Measurements from ENCODE around the gene GLTPD2.

The GLTPD2 gene

DNA sequence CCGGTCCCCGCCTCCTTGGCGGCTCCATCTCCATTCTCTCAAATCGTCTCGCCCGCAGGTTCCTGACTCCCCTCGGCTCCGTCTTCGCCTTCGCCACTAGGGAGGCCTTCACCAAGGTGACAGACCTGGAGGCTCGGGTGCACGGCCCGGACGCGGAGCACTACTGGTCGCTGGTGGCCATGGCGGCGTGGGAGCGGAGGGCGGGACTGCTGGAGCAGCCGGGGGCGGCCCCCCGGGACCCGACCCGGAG is 862 bp downstream of the GLTPD2 start:
- peak; percentile 75 for TF ChIP-seq YY1 (IDR thresholded peaks at IDR 0.05; ENCODE audit: low read depth)
- TF ChIP-seq ZBTB7A (IDR thresholded peaks at IDR 0.05; ENCODE audit: low read depth) = no peak
- 0 out of 2 replicates have a peak, but pooled peaks have one; percentile 15 for TF ChIP-seq TCF12 (IDR thresholded peaks at IDR 0.05; ENCODE audit: low read depth)

- TF ChIP-seq CREB1 (IDR thresholded peaks at IDR 0.05; ENCODE audit: low read depth) = peak; percentile 65
- no peak for TF ChIP-seq CEBPB (IDR thresholded peaks at IDR 0.05)
- TF ChIP-seq, protein P1, sequence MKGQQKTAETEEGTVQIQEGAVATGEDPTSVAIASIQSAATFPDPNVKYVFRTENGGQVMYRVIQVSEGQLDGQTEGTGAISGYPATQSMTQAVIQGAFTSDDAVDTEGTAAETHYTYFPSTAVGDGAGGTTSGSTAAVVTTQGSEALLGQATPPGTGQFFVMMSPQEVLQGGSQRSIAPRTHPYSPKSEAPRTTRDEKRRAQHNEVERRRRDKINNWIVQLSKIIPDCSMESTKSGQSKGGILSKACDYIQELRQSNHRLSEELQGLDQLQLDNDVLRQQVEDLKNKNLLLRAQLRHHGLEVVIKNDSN (IDR thresholded peaks at IDR 0.05) = 0 out of 2 replicates have a peak, but pooled peaks have one; percentile 6
- TF ChIP-seq RAD21 (IDR thresholded peaks at IDR 0.05; ENCODE audit: low read depth) = no peak
- peak; percentile 55; the same call in 1 of the 2 replicates for TF ChIP-seq YY1 (IDR thresholded peaks at IDR 0.05; ENCODE audit: low read depth)
- no peak; the same call in 1 of the 2 replicates for TF ChIP-seq TCF12 (IDR thresholded peaks at IDR 0.05; ENCODE audit: low read depth)
- no peak for TF ChIP-seq TAF1 (IDR thresholded peaks at IDR 0.05; ENCODE audit: low read depth)
- no peak for TF ChIP-seq FOXM1 (IDR thresholded peaks at IDR 0.05; ENCODE audit: borderline replicate concordance, low read depth)
- TF ChIP-seq, protein P2, sequence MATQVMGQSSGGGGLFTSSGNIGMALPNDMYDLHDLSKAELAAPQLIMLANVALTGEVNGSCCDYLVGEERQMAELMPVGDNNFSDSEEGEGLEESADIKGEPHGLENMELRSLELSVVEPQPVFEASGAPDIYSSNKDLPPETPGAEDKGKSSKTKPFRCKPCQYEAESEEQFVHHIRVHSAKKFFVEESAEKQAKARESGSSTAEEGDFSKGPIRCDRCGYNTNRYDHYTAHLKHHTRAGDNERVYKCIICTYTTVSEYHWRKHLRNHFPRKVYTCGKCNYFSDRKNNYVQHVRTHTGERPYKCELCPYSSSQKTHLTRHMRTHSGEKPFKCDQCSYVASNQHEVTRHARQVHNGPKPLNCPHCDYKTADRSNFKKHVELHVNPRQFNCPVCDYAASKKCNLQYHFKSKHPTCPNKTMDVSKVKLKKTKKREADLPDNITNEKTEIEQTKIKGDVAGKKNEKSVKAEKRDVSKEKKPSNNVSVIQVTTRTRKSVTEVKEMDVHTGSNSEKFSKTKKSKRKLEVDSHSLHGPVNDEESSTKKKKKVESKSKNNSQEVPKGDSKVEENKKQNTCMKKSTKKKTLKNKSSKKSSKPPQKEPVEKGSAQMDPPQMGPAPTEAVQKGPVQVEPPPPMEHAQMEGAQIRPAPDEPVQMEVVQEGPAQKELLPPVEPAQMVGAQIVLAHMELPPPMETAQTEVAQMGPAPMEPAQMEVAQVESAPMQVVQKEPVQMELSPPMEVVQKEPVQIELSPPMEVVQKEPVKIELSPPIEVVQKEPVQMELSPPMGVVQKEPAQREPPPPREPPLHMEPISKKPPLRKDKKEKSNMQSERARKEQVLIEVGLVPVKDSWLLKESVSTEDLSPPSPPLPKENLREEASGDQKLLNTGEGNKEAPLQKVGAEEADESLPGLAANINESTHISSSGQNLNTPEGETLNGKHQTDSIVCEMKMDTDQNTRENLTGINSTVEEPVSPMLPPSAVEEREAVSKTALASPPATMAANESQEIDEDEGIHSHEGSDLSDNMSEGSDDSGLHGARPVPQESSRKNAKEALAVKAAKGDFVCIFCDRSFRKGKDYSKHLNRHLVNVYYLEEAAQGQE (IDR thresholded peaks at IDR 0.05; ENCODE audit: low read depth) = no peak
- TF ChIP-seq, protein P3, sequence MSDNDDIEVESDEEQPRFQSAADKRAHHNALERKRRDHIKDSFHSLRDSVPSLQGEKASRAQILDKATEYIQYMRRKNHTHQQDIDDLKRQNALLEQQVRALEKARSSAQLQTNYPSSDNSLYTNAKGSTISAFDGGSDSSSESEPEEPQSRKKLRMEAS (IDR thresholded peaks at IDR 0.05) = peak; percentile 37; the same call in 1 of the 2 replicates
- no peak for TF ChIP-seq EGR1 (IDR thresholded peaks at IDR 0.05)
- 0 out of 2 replicates have a peak, but pooled peaks have one; percentile 14 for TF ChIP-seq TEAD4 (IDR thresholded peaks at IDR 0.05)
Measured at GRCh38 chr17:4789951-4790704, 1.4 kb downstream of the GLTPD2 start.

- no peak for TF ChIP-seq TEAD4 (IDR thresholded peaks at IDR 0.05)
- TF ChIP-seq, protein P2 (IDR thresholded peaks at IDR 0.05; ENCODE audit: low read depth) = no peak
- TF ChIP-seq FOXM1 (IDR thresholded peaks at IDR 0.05; ENCODE audit: borderline replicate concordance, low read depth) = no peak
- TF ChIP-seq CREB1 (IDR thresholded peaks at IDR 0.05; ENCODE audit: low read depth) = no peak
- TF ChIP-seq EGR1 (IDR thresholded peaks at IDR 0.05) = no peak
- TF ChIP-seq EP300 (IDR thresholded peaks at IDR 0.05; ENCODE audit: borderline replicate concordance) = no peak
- no peak for TF ChIP-seq NFIC (IDR thresholded peaks at IDR 0.05)
- TF ChIP-seq TAF1 (IDR thresholded peaks at IDR 0.05; ENCODE audit: low read depth) = no peak
- TF ChIP-seq, protein P3 (IDR thresholded peaks at IDR 0.05) = no peak
Measured at GRCh38 chr17:4790705-4791088, 1.9 kb downstream of the GLTPD2 start.

- TF ChIP-seq TCF12 (IDR thresholded peaks at IDR 0.05; ENCODE audit: low read depth) = no peak
- TF ChIP-seq, protein P2 (IDR thresholded peaks at IDR 0.05; ENCODE audit: low read depth) = no peak
- TF ChIP-seq YY1 (IDR thresholded peaks at IDR 0.05; ENCODE audit: low read depth) = no peak
- TF ChIP-seq CREB1 (IDR thresholded peaks at IDR 0.05; ENCODE audit: low read depth) = no peak
- TF ChIP-seq NFIC (IDR thresholded peaks at IDR 0.05) = no peak
- TF ChIP-seq ZBTB7A (IDR thresholded peaks at IDR 0.05; ENCODE audit: low read depth) = no peak
- no peak for TF ChIP-seq EP300 (IDR thresholded peaks at IDR 0.05; ENCODE audit: borderline replicate concordance)
- no peak for TF ChIP-seq RAD21 (IDR thresholded peaks at IDR 0.05; ENCODE audit: low read depth)
- no peak for TF ChIP-seq TAF1 (IDR thresholded peaks at IDR 0.05; ENCODE audit: low read depth)
Measured at GRCh38 chr17:4795168-4795567, 6.4 kb downstream of the GLTPD2 start.

GRCh38 chr17:4796552-4796920 is 7.8 kb downstream of the GLTPD2 start:
- TF ChIP-seq YY1 (IDR thresholded peaks at IDR 0.05; ENCODE audit: low read depth) (0 out of 2 replicates have a peak, but pooled peaks have one; percentile 28), CREB1 (IDR thresholded peaks at IDR 0.05; ENCODE audit: low read depth) (no peak)
